Panc1 (cell line): ENCODE measurements around the gene SARDH. TPM values are rescaled to one million over a fixed set of nuclear protein-coding genes. Genes with fewer than 3 reads are reported as not detected.

Experiments used
- ATAC-seq: fragments of 200-7000 bp; cut with Tn5 transposase; 2 replicates; pipeline ENCODE4 v1.9.1; 2020; ENCODE audit warnings: mild to moderate bottlenecking, moderate library complexity
- BruUV-seq: library from RNA; stranded (reverse); fragments of 400-500 nt; replicated peaks from 2 replicates; lab custom pipeline; 2021; lab: Mats Ljungman, UMichigan
- CTCF ChIA-PET: fragments of 300-600 bp; sonication (Branson Sonifier 250); formaldehyde crosslinking; loops from one replicate; lab custom pipeline; 2022; ENCODE audit warnings: antibody characterized with exemption; lab: Charles Lee
- POLR2A ChIA-PET: fragments of 300-600 bp; sonication (Branson Sonifier 250); formaldehyde crosslinking; loops from one replicate; lab custom pipeline; 2022; ENCODE audit warnings: antibody characterized with exemption; lab: Charles Lee
- DNase-seq: peaks from one replicate; pipeline ENCODE4 v3.0.0-alpha.2; 2010; ENCODE audit warnings: low read depth, low spot score
- H3K27ac ChIP-seq: 2 replicates; pipeline ENCODE4 v1.5.1; 2011; ENCODE audit warnings: mild to moderate bottlenecking, low read length, inconsistent platforms
- H3K27me3 ChIP-seq: fragments of 200-500 bp; sonication (Bioruptor generic); 2 replicates; pipeline ENCODE4 v1.6.0; 2014; ENCODE audit warnings: low read length, inconsistent platforms; ENCODE audit not compliant: control insufficient read depth, insufficient read depth
- H3K36me3 ChIP-seq: fragments of 200-500 bp; sonication (Bioruptor generic); 2 replicates; pipeline ENCODE4 v1.5.1; 2014; ENCODE audit warnings: inconsistent platforms, mild to moderate bottlenecking, low read length, moderate library complexity; ENCODE audit not compliant: control insufficient read depth, insufficient read depth
- H3K4me1 ChIP-seq: 2 replicates; pipeline ENCODE4 v1.5.1; 2011; ENCODE audit warnings: inconsistent platforms, mild to moderate bottlenecking, low read length, moderate library complexity; ENCODE audit not compliant: control insufficient read depth, insufficient read depth
- H3K4me3 ChIP-seq, 2 experiments: 2 replicates each; pipeline ENCODE4 v1.5.1; 2011 to 2012; ENCODE audit warnings: low read depth in 2 of 2, low read length in 2 of 2, mild to moderate bottlenecking in 2 of 2, inconsistent platforms in 1 of 2, moderate library complexity in 1 of 2
- H3K9me3 ChIP-seq: fragments of 200-500 bp; sonication (Bioruptor generic); 2 replicates; pipeline ENCODE4 v1.5.1; 2014; ENCODE audit warnings: low read depth, mild to moderate bottlenecking, inconsistent platforms, low read length, moderate library complexity; ENCODE audit not compliant: control insufficient read depth, insufficient read depth
- CTCF ChIP-seq: fragments of 450-650 bp; IDR thresholded peaks from 2 replicates; pipeline ENCODE4 v1.5.1; 2017; ENCODE audit warnings: mild to moderate bottlenecking
- POLR2AphosphoS5 ChIP-seq: IDR thresholded peaks from 2 replicates; pipeline ENCODE4 v1.6.1; 2012; ENCODE audit warnings: mild to moderate bottlenecking, low read depth, low read length, moderate library complexity
- REST ChIP-seq, 2 experiments: IDR thresholded peaks; 2 replicates each; pipeline ENCODE4 v1.6.1; 2011 to 2012; ENCODE audit warnings: low read depth in 2 of 2, control low read depth in 1 of 2, low read length in 1 of 2, mild to moderate bottlenecking in 1 of 2, moderate library complexity in 1 of 2; ENCODE audit not compliant: insufficient read depth in 1 of 2
- SIN3A ChIP-seq: IDR thresholded peaks from 2 replicates; pipeline ENCODE4 v1.6.1; 2012; ENCODE audit warnings: low read depth, mild to moderate bottlenecking, low read length, moderate library complexity, borderline replicate concordance; ENCODE audit not compliant: insufficient read depth
- TCF7L2 ChIP-seq: IDR thresholded peaks from 2 replicates; pipeline ENCODE4 v1.6.1; 2011; ENCODE audit warnings: mild to moderate bottlenecking, low read depth, low read length, inconsistent platforms
- in situ Hi-C: cut with HindIII; loops from 2 replicates; pipeline ENCODE4 v1.10.0; 2016; ENCODE audit warnings: low sequenced_read_pairs, low pct_unique_long_range_greater_than_20kb
- intact Hi-C: fragments of 100-400 bp; cut with micrococcal nuclease; formaldehyde crosslinking; loops from one replicate; pipeline ENCODE4 v1.10.0; 2022; ENCODE audit not compliant: unreplicated experiment
- total RNA-seq: library from RNA; stranded (reverse); gene quantifications from one replicate; pipeline ENCODE4 v1.2.1, GENCODE V29; 2021; ENCODE audit not compliant: unreplicated experiment

The SARDH gene
- total RNA-seq, 1 experiment from 2014 or later: 0.13 TPM

GRCh38 chr9:133725886-133726285 lies 12.3 kb downstream of the SARDH start:
- POLR2A ChIA-PET: no interaction called here

GRCh38 chr9:133718563-133719315 lies 19.4 kb downstream of the SARDH start:
- intact Hi-C loops: no loop called here
- Histone ChIP-seq H3K4me1 (no peaks in the 10 kb centered on the region), H3K9me3 (no peaks in the 10 kb centered on the region), H3K27ac (no peak overlapping the region), H3K27me3 (no peaks in the 10 kb centered on the region; the same call in 1 of the 2 replicates), H3K4me3 (no peak overlapping the region), H3K36me3 (no peaks in the 10 kb centered on the region)
- BruUV-seq: no TSS peak
- in situ Hi-C loops: no loop called here
- ChIA-PET POLR2A (no interaction called here), CTCF (no interaction called here)
- ATAC-seq (no peak), DNase-seq (no peak)
- TF ChIP-seq SIN3A (no peak), REST (IDR thresholded peaks at IDR 0.05; ENCODE audit: insufficient read depth in 1 of 2, low read depth in 2 of 2, low read length in 1 of 2) (no peak), POLR2AphosphoS5 (no peak), CTCF (no peak)

More at GRCh38 chr9:133725886-133726285, 12.3 kb downstream of the SARDH start:
- CTCF ChIA-PET: interaction anchor here (0.6 to 0.7 kb wide), 2 partner anchors 43 to 131 kb away, joined by 5 read pairs; no protein-coding TSS in a partner anchor
- intact Hi-C loops: loop anchor here (1.0 kb wide), 1 partner anchor 193 kb away; no protein-coding TSS in a partner anchor
- no peak for ATAC-seq
- DNase-seq: no peak
- Histone ChIP-seq H3K4me1 (peaks cover 2% of the 10 kb centered on the region; the same call in 1 of the 2 replicates), H3K27me3 (peaks cover 4% of the 10 kb centered on the region), H3K27ac (no peak overlapping the region), H3K36me3 (no peaks in the 10 kb centered on the region), H3K9me3 (no peaks in the 10 kb centered on the region), H3K4me3 (no peak overlapping the region)
- no TSS peak for BruUV-seq
- in situ Hi-C loops: no loop called here
- TF ChIP-seq SIN3A (no peak), POLR2AphosphoS5 (no peak), TCF7L2 (no peak), CTCF (no peak), REST (IDR thresholded peaks at IDR 0.05; ENCODE audit: insufficient read depth in 1 of 2, low read depth in 2 of 2, low read length in 1 of 2) (no peak)
